GM12878 (cell line): ENCODE measurements around the gene SEMA4G. TPM values are rescaled to one million over a fixed set of nuclear protein-coding genes. Genes with fewer than 3 reads are reported as not detected.

Source experiments
- CTCF ChIP-seq, 3 experiments: IDR thresholded peaks in 2 of 3; conservative IDR thresholded peaks in 1 of 3; 2 replicates each; pipeline ENCODE4 v1.5.1; 2011; ENCODE audit warnings: low read depth in 3 of 3, low read length in 3 of 3, mild to moderate bottlenecking in 3 of 3, control low read depth in 2 of 3, moderate library complexity in 2 of 3, inconsistent platforms in 1 of 3, mixed read lengths in 1 of 3; ENCODE audit not compliant: control insufficient read depth in 2 of 3, insufficient read depth in 1 of 3; ENCODE audit errors: extremely low read depth in 1 of 3
- KLF5 ChIP-seq: fragments of 450-650 bp; IDR thresholded peaks from 2 replicates; pipeline ENCODE4 v1.6.1; 2014; ENCODE audit warnings: mild to moderate bottlenecking; ENCODE audit not compliant: partially characterized antibody
- PAX5 ChIP-seq: IDR thresholded peaks from 2 replicates; pipeline ENCODE4 v1.6.1; 2011; ENCODE audit warnings: low read depth, low read length, borderline replicate concordance
- RCOR1 ChIP-seq: conservative IDR thresholded peaks from 2 replicates; pipeline ENCODE4 v1.6.1; 2012; ENCODE audit warnings: low read depth, low read length, improper control_type of control experiment
- ZNF207 ChIP-seq: fragments of 450-650 bp; IDR thresholded peaks from 2 replicates; pipeline ENCODE4 v1.6.1; 2014; ENCODE audit warnings: antibody characterized with exemption, mild to moderate bottlenecking, borderline replicate concordance
- polyA plus RNA-seq, 11 experiments: library from polyadenylated mRNA; depleted of rRNA in 4 of 11; unstranded in 6 of 11; stranded (reverse) in 5 of 11; fragments of >200 nt; fragmentation: Nextera tagmentation in 4 of 11; fragmentation: Illumina TruSeq in 1 of 11; extraction: Ambion mirVana in 4 of 11; extraction: Trizol in 1 of 11; gene quantifications; 1 replicate in 1 of 11; 2 replicates in 10 of 11; pipeline versions ENCODE4 v1.2.1 to v1.2.3, GENCODE V29; 2011 to 2016; ENCODE audit warnings: inconsistent platforms in 2 of 11, missing spikeins in 2 of 11, low read depth in 1 of 11
- total RNA-seq, 4 experiments: library from RNA; depleted of rRNA in 3 of 4; stranded (reverse); fragments of >200 nt in 3 of 4; fragmentation: Illumina TruSeq in 1 of 4; extraction: Trizol in 1 of 4; gene quantifications; 2 replicates each; pipeline versions ENCODE4 v1.2.1 to v1.2.3, GENCODE V29; 2013 to 2021
- TF ChIP-seq, protein P1 (sequence below): IDR thresholded peaks from 2 replicates; pipeline ENCODE4 v1.6.1; 2012; ENCODE audit warnings: low read depth, low read length, improper control_type of control experiment

Gene SEMA4G
- total and polyA plus RNA-seq, 10 of the 15 experiments (the other 5 are each of a cell fraction or from before 2014, with no cell fraction given): 0.09 to 2.3 (median 0.44) TPM; not detected in 4

DNA sequence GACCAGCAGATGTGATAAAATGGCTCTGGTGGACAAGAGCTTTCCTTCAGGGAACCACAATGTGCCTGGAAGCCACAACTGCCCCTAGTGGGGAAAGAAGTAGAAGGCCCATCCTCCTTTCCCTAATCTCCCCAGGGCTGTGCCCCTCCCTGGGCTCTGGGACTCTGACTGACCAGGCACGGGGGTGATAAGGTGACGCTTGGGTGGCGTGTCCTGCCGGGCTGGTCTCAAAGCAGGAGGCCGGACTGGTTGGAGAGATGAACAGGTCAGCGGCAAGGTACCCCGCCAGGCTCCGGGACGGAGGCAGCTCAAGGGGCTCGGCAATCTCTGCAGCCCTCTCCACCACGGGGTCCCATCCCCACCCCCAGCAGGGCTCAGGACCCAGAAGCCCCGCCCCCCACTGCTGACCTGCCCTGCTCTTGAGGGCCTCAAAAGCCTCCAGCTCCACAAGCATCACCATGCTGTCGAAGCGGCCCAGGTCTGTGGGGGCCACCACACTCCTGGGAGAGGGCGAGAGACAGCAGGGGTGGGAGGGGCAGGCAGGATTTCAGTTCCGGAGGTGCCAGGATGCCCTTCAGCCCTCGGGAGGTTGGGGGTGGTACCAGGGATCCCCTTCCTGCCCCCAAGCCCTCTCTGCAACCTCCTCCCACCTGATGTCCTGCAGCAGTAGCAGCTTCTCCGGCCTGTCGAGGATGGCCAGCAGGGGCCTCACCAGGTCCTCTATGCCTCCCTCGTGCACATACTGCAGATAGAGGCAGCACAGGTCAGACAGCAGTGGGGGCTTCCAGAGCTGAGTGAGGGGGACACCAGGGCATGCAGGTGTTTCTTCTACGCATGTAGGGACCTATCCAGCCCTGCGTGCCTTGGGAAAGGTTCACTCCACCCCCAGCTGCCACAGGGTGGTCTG is 42.5 kb downstream of the SEMA4G start (continued):
- TF ChIP-seq ZNF207: no peak
- no peak; a peak in 1 of 6 replicates for TF ChIP-seq CTCF (IDR thresholded peaks at IDR 0.05 in 2 of 3, conservative IDR thresholded peaks at IDR 0.05 in 1 of 3; ENCODE audit: control insufficient read depth in 2 of 3, extremely low read depth in 1 of 3, insufficient read depth in 1 of 3, low read depth in 3 of 3, low read length in 3 of 3)
- no peak for TF ChIP-seq PAX5
- TF ChIP-seq, protein P1, sequence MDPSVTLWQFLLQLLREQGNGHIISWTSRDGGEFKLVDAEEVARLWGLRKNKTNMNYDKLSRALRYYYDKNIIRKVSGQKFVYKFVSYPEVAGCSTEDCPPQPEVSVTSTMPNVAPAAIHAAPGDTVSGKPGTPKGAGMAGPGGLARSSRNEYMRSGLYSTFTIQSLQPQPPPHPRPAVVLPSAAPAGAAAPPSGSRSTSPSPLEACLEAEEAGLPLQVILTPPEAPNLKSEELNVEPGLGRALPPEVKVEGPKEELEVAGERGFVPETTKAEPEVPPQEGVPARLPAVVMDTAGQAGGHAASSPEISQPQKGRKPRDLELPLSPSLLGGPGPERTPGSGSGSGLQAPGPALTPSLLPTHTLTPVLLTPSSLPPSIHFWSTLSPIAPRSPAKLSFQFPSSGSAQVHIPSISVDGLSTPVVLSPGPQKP: no peak
- TF ChIP-seq KLF5: no peak
- no peak for TF ChIP-seq RCOR1
